Prostate gland (tissue), 2 donors: ENCODE data around the gene CES5A.

Source experiments
- CTCF ChIP-seq, 4 experiments: fragments of 200-600 bp in 2 of 4; fragments of 450-650 bp in 2 of 4; sonication (generic) in 2 of 4; IDR thresholded peaks; 1 replicate in 3 of 4; 2 replicates in 1 of 4; pipeline ENCODE4 v1.5.1; 2016 to 2019; ENCODE audit warnings: antibody characterized with exemption in 4 of 4, mild to moderate bottlenecking in 2 of 4, moderate library complexity in 2 of 4
- POLR2A ChIP-seq: fragments of 450-650 bp; IDR thresholded peaks from one replicate; pipeline ENCODE4 v1.6.1; 2016; ENCODE audit warnings: antibody characterized with exemption, mild to moderate bottlenecking
- POLR2AphosphoS5 ChIP-seq: sonication (generic); formaldehyde crosslinking; IDR thresholded peaks from one replicate; pipeline ENCODE4 v1.6.1; 2017; ENCODE audit warnings: antibody characterized with exemption

DNA sequence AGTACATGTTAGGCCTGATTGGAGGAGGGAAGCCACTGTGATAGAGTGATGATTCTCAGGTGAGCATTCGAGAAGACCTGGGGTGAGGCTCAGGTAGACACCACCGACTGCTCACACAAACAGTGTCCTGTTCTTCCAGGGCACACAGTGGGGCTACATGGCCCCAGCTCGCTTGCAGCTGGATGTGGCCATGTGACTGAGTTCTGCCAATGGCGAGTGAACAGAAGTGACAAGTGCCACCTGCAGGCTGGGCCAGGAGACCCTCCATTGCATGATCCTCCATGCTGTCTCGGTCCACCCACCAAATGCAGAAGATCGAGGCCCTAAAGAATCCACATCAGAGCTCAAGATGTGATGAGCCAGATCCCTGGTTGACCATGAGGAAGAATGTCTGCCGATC is 6.2 kb downstream of the CES5A start:
- TF ChIP-seq POLR2A = no peak
- TF ChIP-seq CTCF (IDR thresholded peaks at IDR 0.05) = no peak
- no peak for TF ChIP-seq POLR2AphosphoS5
